Stimulated activated CD4-positive, alpha-beta T cell treated with anti-CD3 and anti-CD28 coated beads, Interleukin-4, amount 100 ng/mL, for 24 hours (primary cell): ENCODE results near the gene CDC73.

Source experiments
- DNase-seq: peaks from one replicate; pipeline ENCODE4 v3.0.0-alpha.2; 2020

Gene CDC73

DNA sequence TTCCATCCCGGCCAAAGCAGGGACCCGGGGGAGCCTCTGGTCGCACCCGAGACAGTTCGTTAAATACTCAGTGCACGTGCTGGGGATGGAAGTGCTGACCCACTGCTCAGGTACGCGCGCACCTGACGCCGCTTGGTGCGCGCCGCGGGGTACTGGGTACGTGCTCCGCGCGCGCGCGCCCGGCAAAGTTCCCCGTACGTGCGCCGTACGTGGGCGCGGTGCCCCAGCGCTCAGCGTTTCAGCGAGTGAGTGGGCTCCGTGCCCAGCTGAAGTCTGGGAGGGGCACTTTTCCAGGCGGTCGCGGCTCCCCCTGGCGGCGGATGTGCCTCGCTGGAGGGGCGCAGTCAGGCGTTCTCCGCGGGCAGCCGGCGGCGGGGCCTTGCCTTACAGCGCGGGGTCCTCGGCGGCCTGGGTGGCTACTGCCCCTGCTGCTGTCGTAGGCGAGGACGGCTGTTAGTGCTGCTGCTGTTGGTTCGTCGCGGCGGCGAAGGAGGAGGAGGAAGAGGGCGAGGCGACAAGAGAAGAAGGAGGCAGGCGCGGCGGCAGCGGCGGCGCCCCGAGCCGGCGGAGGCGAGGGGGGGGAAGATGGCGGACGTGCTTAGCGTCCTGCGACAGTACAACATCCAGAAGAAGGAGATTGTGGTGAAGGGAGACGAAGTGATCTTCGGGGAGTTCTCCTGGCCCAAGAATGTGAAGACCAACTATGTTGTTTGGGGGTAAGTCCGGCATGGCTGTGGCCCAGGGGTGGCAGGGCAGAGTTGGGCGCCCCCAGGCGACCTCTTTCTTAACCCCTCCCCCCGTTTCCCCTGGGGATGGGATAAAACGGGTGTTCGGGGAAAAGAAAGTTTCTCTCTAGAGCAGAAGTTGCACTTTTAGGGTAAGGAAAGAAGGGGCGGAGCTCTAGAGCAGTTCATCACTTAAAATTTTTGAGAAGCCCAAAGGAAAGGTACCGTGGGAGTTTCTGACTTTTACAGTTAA lies at the start of gene CDC73:
TSS of gene CDC73 (plus strand) at position 416 of the 978 bp plus-strand sequence. CDS start at position 586, 170 bp downstream.
- DNase-seq, result peak; percentile 99

- no peak for DNase-seq
Measured at GRCh38 chr1:193077991-193078390, 43.8 kb upstream of the CDC73 start.

DNA sequence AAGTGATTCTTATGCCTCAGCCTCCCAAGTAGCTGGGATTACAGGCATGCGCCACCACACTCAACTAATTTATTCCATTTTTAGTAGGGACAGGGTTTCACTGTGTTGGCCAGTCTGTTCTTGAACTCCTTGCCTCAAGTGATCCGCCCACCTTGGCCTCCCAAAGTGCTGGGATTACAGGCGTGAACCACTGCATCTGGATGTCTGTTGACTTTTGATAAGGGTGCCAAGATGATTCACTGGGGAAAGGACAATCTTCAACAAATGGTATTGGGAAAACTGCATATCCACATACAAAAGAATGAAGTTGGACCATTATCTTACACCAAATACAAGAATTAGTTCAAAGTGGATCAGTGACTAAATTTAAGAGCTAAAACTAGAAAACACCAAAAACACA lies 42.6 kb upstream of the CDC73 start:
- no peak for DNase-seq

DNA sequence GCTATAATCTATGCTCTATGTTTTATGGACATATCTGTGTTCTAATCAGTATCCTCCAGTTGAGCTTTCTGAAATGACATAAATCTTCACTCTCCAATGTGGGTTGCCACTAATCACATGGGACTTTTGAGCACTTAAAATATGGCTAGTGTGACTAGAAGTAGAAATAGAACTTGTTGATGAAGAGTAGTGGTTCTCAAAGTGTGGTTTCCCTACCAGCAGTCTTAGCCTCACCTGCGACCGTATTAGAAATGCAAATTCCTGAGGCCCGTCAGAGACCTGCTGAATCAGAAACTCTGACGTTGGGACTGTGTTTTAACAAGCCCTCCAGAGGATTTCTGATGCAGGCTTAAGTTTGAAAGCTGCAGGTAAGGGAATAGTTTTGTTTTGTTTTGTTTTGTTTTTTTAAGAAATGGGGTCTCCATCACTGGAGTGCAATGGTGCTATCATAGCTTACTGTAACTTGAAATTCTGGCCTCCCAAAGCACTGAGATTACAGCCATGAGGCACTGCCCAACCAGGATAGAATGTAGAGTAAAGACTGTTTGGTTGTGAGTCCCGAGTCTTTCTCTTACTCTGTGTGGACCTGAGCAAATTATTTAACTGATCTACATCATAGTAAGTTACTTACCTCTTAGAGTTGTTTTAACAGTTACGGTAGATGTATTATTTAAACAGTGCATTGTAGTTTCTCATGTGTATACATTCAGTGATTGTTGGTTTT lies 38.3 kb upstream of the CDC73 start:
- no peak for DNase-seq

GRCh38 chr1:193085263-193085662 lies 36.6 kb upstream of the CDC73 start:
- DNase-seq, result no peak

DNA sequence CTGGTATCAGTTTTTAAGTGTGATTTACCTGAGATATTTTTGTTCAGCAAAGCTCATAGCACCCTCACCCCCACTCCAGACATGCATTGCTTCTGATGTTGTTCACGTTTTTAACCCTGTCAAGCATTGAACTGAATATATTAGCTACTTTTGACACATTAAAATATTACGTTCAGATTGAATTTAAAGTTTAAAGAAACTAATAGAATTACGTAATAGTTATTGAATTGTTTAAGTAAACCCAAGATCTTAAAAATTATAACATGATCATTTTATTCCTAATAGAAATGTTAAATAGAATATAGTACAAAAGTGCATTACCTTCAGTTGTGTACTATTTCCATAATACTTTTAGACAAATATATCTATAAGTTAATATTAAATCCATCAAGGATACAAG lies 35.5 kb upstream of the CDC73 start:
- DNase-seq, result no peak

GRCh38 chr1:193087893-193088292 lies 33.9 kb upstream of the CDC73 start:
- no peak for DNase-seq

- no peak for DNase-seq
Measured at GRCh38 chr1:193090865-193091264, 31.0 kb upstream of the CDC73 start.

- no peak for DNase-seq
Measured at GRCh38 chr1:193094112-193094511, 27.7 kb upstream of the CDC73 start.

DNA sequence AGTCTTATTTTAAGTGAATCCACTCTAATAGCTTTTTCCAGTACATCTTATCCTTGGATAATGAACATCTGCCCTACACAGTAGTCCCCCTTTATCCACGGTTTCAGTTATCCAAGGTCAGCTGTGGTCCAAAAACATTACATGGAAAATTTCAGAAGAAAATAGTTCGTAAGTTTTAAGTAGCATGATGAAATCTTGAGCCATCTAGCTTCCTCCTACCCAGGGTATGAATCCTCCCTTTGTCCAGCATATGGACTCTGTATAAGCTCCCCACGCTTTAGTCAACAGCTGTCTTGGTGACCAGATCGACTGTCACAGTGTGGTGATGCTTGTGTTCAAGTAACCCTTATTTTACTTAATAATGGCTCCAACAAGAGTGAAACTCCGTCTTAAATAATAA lies 19.2 kb upstream of the CDC73 start:
- DNase-seq, result no peak

- no peak for DNase-seq
Measured at GRCh38 chr1:193103759-193104501, 17.9 kb upstream of the CDC73 start.

- DNase-seq, result peak; percentile 20
Measured at GRCh38 chr1:193104502-193104906, 17.3 kb upstream of the CDC73 start.

- peak; percentile 64 for DNase-seq
Measured at GRCh38 chr1:193104907-193105820, 16.7 kb upstream of the CDC73 start, which contains the start of gene GLRX2. TSS of gene GLRX2 (minus strand) at chr1:193105414. CDS start at chr1:193105382, 32 bp downstream.

DNA sequence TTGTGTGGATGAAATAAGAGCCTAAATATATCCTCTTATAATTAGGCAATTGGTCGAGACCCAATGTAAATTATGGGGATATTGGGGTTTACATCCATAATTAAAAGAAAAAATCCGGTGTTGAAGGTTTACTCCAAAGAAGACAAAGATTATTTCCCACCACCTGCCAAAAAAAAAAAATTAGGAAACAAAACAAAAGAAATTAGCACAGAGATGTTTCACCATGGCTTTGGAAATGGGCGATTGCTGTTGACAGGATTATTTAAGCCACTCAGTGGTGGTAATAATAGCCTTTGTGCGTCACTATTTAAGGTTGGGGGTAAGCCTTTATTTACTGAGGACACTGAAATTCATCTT lies 16.0 kb upstream of the CDC73 start:
- no peak for DNase-seq

GRCh38 chr1:193108471-193108870 lies 13.4 kb upstream of the CDC73 start:
- DNase-seq, result no peak

- DNase-seq, result no peak
Measured at GRCh38 chr1:193109619-193110018, 12.2 kb upstream of the CDC73 start.

- no peak for DNase-seq
Measured at GRCh38 chr1:193110246-193110645, 11.6 kb upstream of the CDC73 start.

DNA sequence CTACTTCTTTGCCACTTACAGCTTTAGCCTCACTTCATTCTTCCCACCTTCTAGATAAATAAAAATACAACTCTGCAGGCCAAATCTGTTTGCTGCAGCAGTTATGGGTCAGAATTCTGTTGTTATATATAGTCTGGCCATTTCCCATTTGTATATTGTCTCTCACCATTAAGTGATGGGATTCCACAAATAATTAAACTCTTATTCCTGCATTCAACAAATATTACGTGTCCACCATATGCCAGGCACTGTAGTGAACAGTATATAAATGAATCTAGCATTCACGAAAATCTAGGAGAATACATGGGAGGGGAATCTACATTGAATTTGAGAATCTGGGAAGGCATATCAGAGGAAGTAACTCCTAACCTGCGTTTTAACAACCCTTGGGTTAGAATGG lies 11.0 kb upstream of the CDC73 start:
- DNase-seq, result no peak

DNA sequence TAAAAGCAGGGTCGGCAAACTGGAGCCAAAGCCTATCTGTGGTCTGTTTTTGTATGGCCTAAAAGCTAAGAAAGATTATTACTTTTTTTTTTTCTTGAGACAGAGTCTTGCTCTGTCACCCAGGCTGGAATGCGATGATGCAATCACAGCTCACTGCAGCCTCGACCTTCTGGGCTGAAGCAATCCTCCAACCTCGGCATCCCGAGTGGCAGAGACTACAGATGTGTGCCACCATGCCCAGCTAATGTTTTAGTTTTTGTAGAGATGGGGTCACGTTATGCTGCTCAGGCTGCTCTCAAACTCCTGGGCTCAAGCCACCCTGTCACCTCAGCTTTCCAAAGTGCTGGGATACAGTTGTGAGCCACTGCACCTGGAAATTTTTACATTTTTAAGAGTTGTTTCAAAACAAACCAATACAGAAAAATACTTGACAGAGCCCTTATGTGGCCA lies 10.2 kb upstream of the CDC73 start:
- no peak for DNase-seq

GRCh38 chr1:193113258-193113991 lies 8.4 kb upstream of the CDC73 start:
- no peak for DNase-seq

DNA sequence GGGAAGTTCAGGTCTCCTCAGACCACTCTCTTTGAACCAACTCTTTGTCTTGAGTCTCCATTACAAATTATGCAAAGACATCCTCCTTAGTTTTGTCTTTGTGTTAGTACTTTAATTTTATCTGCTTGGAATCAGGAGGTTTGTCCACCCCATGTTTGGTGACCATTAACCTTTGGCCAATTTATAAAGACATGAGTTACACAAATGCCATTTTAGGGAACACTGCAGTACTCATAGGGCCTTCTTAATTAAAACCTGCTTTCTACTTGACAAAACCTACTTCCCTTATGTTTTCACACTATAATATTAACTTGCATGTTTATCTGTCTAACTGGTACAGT lies 7.9 kb upstream of the CDC73 start:
- no peak for DNase-seq
